Measurements from ENCODE around the gene PKP4. TPM values are rescaled to one million over a fixed set of nuclear protein-coding genes. Genes with fewer than 3 reads are reported as not detected.

The PKP4 gene
- total RNA-seq, 2 experiments from 2014 or later: 39.2 to 58.4 TPM

DNA sequence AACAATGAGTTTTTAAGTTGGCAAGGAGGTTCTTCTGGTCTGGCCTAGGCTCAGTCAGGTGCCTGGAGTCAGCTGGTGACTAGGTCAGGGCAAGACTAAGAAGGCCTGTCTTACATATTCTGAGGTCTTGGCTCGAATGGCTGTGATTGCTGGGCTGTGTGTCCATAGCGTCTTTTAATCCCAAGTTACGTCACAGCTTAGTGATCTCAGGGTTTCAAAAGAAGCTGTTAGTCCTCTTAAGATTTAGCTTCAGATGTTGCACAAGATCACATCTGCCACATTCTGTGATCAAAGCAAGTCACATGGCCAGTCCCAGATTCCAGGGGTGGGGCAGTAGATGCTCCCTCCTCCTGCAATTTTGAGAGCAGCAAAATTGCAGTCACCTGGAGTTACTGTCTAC lies 61.3 kb downstream of the PKP4 start:
- CTCF ChIA-PET: no interaction called here

DNA sequence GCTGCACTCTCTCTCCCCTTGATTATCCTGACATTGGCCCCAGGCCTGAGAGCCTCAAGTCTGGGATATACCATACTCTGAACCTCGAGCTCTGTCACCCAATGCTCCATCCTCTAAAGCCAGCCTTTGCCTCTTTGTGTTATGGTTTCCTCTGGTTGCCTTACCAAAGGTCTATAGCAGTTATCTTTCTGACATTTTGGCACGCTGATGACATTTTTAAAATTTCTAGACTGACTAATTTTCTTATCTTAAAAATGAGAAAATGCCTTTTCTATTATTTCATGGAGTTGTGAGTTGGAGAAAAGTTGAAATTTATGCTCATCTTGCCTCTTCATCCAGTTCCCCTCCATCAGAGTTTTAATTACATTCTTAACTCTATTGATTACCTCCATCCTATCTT lies 62.7 kb downstream of the PKP4 start:
- H3K4me1 Mint-ChIP-seq: no peaks in the 10 kb centered on the region
- ATAC-seq (no peak), DNase-seq (no peak)
- CTCF ChIA-PET: interaction anchor here (1.2 kb wide), 1 partner anchor 10 kb away, joined by 3 read pairs; no protein-coding TSS in a partner anchor
- no peaks in the 10 kb centered on the region for H3K9me3 Mint-ChIP-seq (ENCODE audit: low read depth)
- no peaks in the 10 kb centered on the region for H3K27me3 Mint-ChIP-seq
- H3K27ac Mint-ChIP-seq: no peak overlapping the region
- peaks cover 7% of the 10 kb centered on the region for H3K36me3 Mint-ChIP-seq (ENCODE audit: low read depth)
- POLR2A ChIA-PET: no interaction called here
- intact Hi-C loops (cut with DNase I, micrococcal nuclease): no loop called here
- H3K4me3 Mint-ChIP-seq: no peak overlapping the region

More for the DNA sequence above, 61.3 kb downstream of the PKP4 start:
- Mint-ChIP-seq H3K27me3 (no peaks in the 10 kb centered on the region), H3K9me3 (ENCODE audit: low read depth) (no peaks in the 10 kb centered on the region), H3K4me3 (no peak overlapping the region), H3K27ac (no peak overlapping the region), H3K4me1 (no peaks in the 10 kb centered on the region), H3K36me3 (ENCODE audit: low read depth) (peaks cover 7% of the 10 kb centered on the region)
- DNase-seq: no peak
- intact Hi-C loops (cut with DNase I, micrococcal nuclease): no loop called here
- ATAC-seq: no peak
- POLR2A ChIA-PET: interaction anchor here (0.6 kb wide), 1 partner anchor 44 kb away, joined by 3 read pairs; no protein-coding TSS in a partner anchor

DNA sequence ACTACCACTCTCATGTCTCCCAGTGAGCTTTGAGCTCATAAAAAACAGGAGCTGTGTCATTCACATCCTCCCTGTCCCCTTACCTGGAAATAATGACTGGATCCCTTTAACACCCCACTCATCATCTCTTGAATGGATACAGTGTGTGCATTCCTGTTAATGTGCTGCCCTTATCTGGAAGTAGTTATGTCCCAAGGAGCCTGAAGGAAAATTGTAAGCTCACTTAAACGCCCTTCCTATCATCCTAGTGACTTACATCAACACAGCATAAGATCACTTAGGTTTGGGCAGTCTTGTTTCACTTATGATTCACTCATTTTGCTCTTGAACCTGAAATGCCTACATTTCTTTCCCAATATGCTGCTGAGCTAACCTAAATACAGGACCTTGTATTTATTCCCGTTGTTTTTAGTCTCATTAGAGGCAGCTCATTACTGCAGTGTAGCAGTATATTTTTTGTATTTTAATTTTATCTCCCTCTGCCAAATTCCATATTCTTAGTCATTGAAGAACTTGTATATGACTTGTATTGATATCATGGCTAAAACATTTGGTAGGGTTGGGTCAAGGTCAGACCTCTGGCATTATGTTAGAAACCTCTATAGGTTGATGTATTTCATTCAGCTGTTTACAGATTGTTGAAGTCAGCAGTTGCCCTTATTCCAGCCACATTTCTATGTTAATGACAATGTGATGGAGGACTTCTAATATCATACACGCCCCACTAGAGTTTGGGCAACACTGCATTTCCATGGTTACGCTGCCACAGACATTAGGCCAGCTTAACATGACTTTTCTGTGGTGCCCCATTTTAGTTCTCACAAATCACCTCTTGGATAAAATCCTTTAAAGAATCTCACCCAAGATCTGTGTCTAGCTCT lies 72.9 kb downstream of the PKP4 start:
- H3K27ac Mint-ChIP-seq: no peak overlapping the region
- intact Hi-C loops (cut with DNase I, micrococcal nuclease): no loop called here
- ChIA-PET CTCF (interaction anchor here (0.6 to 1.2 kb wide), 3 partner anchors 11 to 493 kb away, joined by 3 to 4 read pairs (median 4); no protein-coding TSS in a partner anchor), POLR2A (no interaction called here)
- DNase-seq (no peak), ATAC-seq (no peak)
- no peaks in the 10 kb centered on the region for H3K4me1 Mint-ChIP-seq
- no peaks in the 10 kb centered on the region for H3K9me3 Mint-ChIP-seq (ENCODE audit: low read depth)
- no peaks in the 10 kb centered on the region for H3K27me3 Mint-ChIP-seq
- H3K4me3 Mint-ChIP-seq: no peak overlapping the region
- H3K36me3 Mint-ChIP-seq (ENCODE audit: low read depth): no peaks in the 10 kb centered on the region

DNA sequence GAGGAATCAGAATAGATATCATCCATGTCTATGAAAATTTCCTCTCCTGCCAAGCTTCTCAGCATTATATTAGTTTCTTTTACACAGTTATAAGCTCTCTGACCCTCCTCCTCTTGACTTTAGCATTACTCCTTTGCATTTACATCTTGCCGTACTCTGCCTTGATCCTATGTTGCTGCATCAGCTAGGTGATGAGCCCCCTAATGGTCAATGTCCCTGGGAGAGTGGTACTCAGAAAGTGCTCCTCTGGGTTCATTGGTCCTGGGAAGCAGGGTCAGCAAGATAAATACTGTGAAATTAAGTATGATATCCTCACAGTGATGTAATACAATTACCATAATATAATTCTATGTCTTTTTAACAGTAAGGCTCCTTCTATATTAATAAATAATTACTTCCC lies 74.1 kb downstream of the PKP4 start:
- Mint-ChIP-seq H3K4me3 (no peak overlapping the region), H3K27ac (no peak overlapping the region), H3K4me1 (no peaks in the 10 kb centered on the region), H3K36me3 (ENCODE audit: low read depth) (no peaks in the 10 kb centered on the region), H3K27me3 (no peaks in the 10 kb centered on the region), H3K9me3 (ENCODE audit: low read depth) (no peaks in the 10 kb centered on the region)
- CTCF ChIA-PET: interaction anchor here (0.8 kb wide), 1 partner anchor 494 kb away, joined by 4 read pairs; no protein-coding TSS in a partner anchor
- no peak for ATAC-seq
- intact Hi-C loops (cut with DNase I, micrococcal nuclease): no loop called here
- DNase-seq: no peak
- POLR2A ChIA-PET: no interaction called here

DNA sequence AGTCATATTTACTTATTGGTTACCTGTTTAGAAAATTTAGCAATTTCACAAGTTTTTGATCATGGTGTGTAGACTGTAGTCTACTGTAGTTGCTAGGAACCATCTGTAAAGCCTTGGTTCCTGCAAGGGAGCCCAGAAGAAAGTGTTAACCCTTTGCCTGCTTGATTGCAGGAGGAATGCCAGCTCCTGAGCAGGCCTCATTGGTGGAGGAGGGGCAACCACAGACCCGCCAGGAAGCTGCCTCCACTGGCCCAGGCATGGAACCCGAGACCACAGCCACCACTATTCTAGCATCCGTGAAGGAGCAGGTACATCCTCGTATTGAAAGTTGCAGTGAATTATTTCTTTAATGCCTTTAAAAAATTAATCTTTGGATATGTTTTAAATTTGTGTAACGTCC lies 76.3 kb downstream of the PKP4 start:
- Mint-ChIP-seq H3K9me3 (ENCODE audit: low read depth) (no peaks in the 10 kb centered on the region), H3K27ac (no peak overlapping the region), H3K4me3 (no peak overlapping the region), H3K27me3 (no peaks in the 10 kb centered on the region), H3K4me1 (no peaks in the 10 kb centered on the region), H3K36me3 (ENCODE audit: low read depth) (peaks cover 6% of the 10 kb centered on the region)
- CTCF ChIA-PET: no interaction called here
- ATAC-seq (no peak), DNase-seq (no peak)
- POLR2A ChIA-PET: no interaction called here
- intact Hi-C loops (cut with DNase I, micrococcal nuclease): no loop called here

DNA sequence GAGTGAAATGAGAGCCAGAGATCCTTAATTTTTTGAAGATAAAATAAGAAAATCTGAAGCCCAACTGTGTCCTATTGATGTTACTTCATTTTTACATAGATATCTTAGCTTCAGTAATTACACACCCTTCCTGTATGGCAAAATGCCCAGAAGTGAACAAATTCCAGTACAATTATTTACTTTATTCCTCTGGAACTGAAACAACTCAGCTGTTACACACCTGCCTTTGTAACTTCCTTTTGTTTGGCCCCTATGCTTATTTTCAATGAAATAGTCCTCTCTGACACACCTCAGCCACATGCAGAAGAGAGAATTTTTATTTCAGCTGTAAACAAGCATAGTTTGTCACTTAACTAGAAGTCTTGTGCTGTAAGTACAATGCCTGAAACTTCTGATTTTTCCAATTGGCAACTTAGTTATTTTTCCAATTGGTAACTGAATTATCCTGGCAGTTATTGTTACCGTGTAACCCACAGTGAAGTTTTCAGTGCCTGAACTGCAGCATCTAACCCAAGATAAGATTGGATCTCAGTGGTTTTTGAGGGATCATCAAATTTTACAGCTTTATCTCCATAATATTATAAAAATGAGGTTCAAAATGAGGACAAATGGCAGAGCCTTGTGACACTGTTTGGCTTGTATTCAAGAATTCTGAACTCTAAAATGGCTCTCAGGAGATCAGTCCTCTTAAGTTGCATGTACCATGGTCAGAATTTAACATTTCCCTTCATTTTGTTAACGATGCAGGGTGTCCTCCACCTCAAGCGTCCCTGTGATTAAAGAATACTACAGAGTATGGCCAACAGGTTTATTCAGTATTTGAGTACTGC lies 82.6 kb downstream of the PKP4 start:
- DNase-seq: no peak
- Mint-ChIP-seq H3K4me1 (peaks cover under 1% of the 10 kb centered on the region), H3K9me3 (ENCODE audit: low read depth) (no peaks in the 10 kb centered on the region), H3K27me3 (no peaks in the 10 kb centered on the region), H3K4me3 (no peak overlapping the region), H3K27ac (no peak overlapping the region), H3K36me3 (ENCODE audit: low read depth) (peaks cover 9% of the 10 kb centered on the region)
- ChIA-PET POLR2A (interaction anchor here (0.6 kb wide), 1 partner anchor 17 kb away, joined by 3 read pairs; no protein-coding TSS in a partner anchor), CTCF (interaction anchor here (0.6 kb wide), 2 partner anchors 90 to 134 kb away, joined by 3 read pairs; no protein-coding TSS in a partner anchor)
- no peak for ATAC-seq
- intact Hi-C loops (cut with DNase I, micrococcal nuclease): no loop called here

DNA sequence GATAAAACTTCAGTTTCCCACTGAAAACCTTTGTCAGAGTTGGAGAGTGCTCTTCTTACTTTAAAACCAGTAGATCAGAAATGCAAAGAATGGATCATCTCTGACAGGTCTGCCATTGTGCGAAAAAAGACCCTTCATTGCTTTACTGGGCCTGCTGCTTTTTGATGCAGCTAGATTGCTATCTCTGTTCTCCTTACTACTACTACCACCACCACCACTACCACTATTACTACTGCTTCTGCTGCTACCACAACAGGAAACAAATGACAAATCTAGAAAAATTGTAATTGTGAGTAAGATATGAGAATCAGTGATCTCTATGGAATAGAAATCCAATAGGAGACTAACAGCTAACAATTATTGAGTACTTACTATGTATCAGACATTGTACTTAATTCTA lies 85.8 kb downstream of the PKP4 start:
- Mint-ChIP-seq H3K9me3 (ENCODE audit: low read depth) (no peaks in the 10 kb centered on the region), H3K4me1 (peaks cover 10% of the 10 kb centered on the region), H3K27me3 (no peaks in the 10 kb centered on the region), H3K27ac (no peak overlapping the region), H3K36me3 (ENCODE audit: low read depth) (peaks cover 12% of the 10 kb centered on the region), H3K4me3 (no peak overlapping the region)
- ATAC-seq (peak; percentile 39), DNase-seq (no peak)
- POLR2A ChIA-PET: no interaction called here
- intact Hi-C loops (cut with DNase I, micrococcal nuclease): no loop called here
- CTCF ChIA-PET: no interaction called here

DNA sequence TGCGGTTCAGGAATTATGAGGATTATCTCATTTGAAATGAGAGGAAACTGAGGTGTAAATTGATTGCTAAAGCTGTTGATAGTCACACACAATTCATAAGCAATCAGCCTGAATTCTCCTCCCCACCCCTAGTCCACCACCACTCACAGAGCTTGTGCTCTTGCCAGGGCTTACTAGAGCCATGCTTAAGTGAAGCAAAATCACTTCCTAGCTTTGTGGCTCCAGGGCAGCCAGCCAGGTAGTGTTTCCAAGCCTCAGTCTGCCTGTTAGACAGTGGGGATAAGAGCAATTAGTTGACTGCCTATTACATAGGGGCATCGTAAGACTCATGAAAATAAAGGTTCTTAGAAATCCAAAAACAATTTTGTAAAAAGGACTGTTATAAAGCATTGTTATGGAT lies 87.2 kb downstream of the PKP4 start:
- ATAC-seq: no peak
- intact Hi-C loops (cut with DNase I, micrococcal nuclease): no loop called here

DNA sequence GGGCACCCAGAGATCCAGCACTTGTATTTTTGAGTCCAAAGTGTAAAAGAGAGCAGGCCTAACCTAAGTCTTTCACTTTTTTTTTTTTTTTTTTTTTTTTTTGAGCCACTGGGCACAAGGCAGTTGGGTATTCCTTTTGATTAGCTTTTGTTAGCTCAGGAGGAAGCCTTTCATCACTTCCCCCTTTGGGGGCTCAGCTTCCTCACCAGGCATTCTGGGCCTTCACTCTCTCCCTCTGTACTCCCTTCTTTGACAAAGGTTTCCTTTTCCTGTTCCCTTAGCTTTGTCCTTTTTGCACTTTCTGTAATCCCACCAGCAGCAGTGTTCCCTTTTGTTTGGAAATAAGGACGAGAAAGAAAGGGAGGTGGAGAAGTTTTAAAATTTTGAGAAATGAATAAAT lies 88.2 kb downstream of the PKP4 start:
- no peak for ATAC-seq
- no peak for DNase-seq
- H3K4me1 Mint-ChIP-seq: peaks cover 10% of the 10 kb centered on the region
- H3K4me3 Mint-ChIP-seq: no peak overlapping the region
- no peaks in the 10 kb centered on the region for H3K9me3 Mint-ChIP-seq (ENCODE audit: low read depth)
- H3K36me3 Mint-ChIP-seq (ENCODE audit: low read depth): peaks cover 17% of the 10 kb centered on the region
- no peak overlapping the region for H3K27ac Mint-ChIP-seq
- ChIA-PET CTCF (interaction anchor here (0.7 kb wide), 1 partner anchor 46 kb away, joined by 3 read pairs; no protein-coding TSS in a partner anchor), POLR2A (no interaction called here)
- no peaks in the 10 kb centered on the region for H3K27me3 Mint-ChIP-seq
- intact Hi-C loops (cut with DNase I, micrococcal nuclease): no loop called here

More for the DNA sequence above, 87.2 kb downstream of the PKP4 start:
- Mint-ChIP-seq H3K9me3 (ENCODE audit: low read depth) (no peaks in the 10 kb centered on the region), H3K4me1 (peaks cover 10% of the 10 kb centered on the region), H3K27ac (no peak overlapping the region), H3K4me3 (no peak overlapping the region), H3K27me3 (no peaks in the 10 kb centered on the region), H3K36me3 (ENCODE audit: low read depth) (peaks cover 16% of the 10 kb centered on the region)
- ChIA-PET POLR2A (no interaction called here), CTCF (interaction anchor here (1.1 to 1.5 kb wide), 2 partner anchors 11 to 17 kb away, joined by 3 to 4 read pairs; no protein-coding TSS in a partner anchor)
- DNase-seq: no peak

DNA sequence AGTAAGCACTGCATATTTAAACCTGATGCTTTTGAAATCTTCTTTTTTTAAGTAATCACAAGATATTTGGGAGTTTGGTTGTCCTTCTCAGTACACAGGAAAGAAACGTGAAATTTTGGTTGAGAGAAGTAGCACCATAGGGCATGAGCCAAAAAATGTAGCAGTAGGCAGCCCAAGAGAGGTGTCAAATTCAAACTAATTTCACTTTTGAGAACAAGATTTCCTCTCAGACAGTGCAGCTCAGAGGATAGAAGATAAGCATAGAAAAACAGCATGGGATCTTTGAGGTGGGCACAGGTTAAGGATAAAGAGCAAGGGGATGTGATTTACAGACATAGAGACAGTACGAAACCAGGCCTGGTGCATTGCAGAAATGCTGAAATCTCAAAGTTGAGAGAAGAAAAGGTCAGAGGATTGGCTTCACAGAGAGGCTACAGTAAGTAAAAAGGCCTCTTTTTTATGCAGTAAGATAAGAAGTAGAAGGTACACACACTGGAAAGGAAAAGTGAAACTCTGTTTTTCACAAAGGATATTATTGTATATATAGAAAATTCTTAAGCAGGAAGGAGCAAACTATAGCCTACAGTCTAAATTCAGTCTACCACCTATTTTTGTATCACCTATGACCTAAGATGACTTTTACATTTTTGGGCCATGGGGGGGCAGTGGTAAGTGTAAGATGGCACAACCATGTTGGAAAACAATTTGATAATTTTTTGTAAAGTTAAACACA lies 89.8 kb downstream of the PKP4 start:
- Mint-ChIP-seq H3K4me3 (no peak overlapping the region), H3K36me3 (ENCODE audit: low read depth) (peaks cover 19% of the 10 kb centered on the region), H3K27ac (peak overlapping the region; percentile 11), H3K4me1 (peaks cover 10% of the 10 kb centered on the region), H3K27me3 (no peaks in the 10 kb centered on the region), H3K9me3 (ENCODE audit: low read depth) (no peaks in the 10 kb centered on the region)
- POLR2A ChIA-PET: no interaction called here
- CTCF ChIA-PET: no interaction called here
- intact Hi-C loops (cut with DNase I, micrococcal nuclease): no loop called here
- DNase-seq (no peak), ATAC-seq (peak; percentile 36)

DNA sequence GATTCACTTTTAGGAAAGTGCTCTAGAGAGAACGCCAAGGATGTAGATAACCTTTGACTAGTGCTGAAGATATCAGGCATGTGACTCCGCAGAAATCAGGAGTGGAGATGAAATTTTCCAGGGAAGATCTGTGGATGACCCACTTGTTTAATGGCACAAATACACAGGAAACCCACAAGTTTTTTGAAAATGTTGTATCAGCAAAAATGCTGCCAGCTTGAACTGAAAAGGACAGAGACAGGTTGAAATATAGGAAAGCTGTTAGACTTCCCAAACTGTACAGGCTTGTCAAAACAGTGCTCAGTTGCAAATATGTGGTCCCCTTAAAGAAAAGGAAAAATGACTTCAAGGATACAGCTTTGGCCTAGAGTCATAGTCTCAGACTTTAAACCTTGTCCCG lies 96.5 kb downstream of the PKP4 start:
- no peak for DNase-seq
- Mint-ChIP-seq H3K4me3 (no peak overlapping the region), H3K9me3 (ENCODE audit: low read depth) (no peaks in the 10 kb centered on the region), H3K27me3 (no peaks in the 10 kb centered on the region), H3K36me3 (ENCODE audit: low read depth) (peaks cover 12% of the 10 kb centered on the region), H3K4me1 (no peaks in the 10 kb centered on the region), H3K27ac (no peak overlapping the region)
- ChIA-PET CTCF (no interaction called here), POLR2A (no interaction called here)
- intact Hi-C loops (cut with DNase I, micrococcal nuclease): no loop called here
- ATAC-seq: no peak
